GM12801 (cell line): ENCODE measurements around the gene CDC5L.

Experiments used
- CTCF ChIP-seq: IDR thresholded peaks from one replicate; pipeline ENCODE4 v1.5.1; 2011; ENCODE audit warnings: control low read depth; ENCODE audit not compliant: insufficient read length; ENCODE audit errors: extremely low read depth

CDC5L gene

GRCh38 chr6:44473393-44474189 lies 86.1 kb downstream of the CDC5L start:
- no peak for TF ChIP-seq CTCF

- no peak for TF ChIP-seq CTCF
Observed at GRCh38 chr6:44474190-44474631, 86.7 kb downstream of the CDC5L start.

DNA sequence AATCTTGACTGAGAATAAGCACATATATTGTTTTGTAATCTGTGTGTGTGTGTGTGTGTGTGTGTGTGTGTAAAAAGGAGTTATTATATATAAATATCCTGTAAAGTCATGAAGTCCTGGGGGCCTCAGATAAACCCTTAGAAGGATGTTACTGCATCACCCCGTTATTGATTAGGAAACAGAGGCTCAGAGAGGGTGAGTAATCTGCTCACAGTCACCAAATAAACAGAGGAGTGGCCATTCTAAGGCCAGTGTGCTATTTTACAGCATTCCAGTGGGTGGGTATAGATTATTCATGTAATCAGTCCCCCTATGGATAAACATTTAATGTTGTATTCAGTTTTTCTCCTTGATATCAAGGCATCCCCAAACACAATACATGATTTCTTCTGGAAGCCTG lies 87.1 kb downstream of the CDC5L start:
- TF ChIP-seq CTCF, result no peak

DNA sequence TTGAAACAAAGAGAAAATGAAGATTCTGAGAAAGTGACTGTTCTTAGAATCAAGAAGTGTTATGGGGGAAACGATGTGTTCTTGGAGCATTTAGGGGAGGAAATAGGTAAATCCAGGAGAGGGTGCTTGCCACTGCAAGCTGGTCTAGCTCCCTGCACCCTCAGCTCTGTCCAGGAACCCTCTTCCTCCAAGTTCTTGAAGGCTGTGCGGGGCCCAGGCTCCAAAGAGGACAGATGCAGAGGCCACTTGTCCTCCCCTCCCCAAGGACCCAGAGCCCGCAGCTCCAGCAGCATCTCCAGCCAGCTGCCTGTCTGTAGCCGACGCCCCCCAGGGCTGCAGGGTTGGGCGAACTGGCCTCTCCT lies 87.9 kb downstream of the CDC5L start:
- no peak for TF ChIP-seq CTCF

- no peak for TF ChIP-seq CTCF
Observed at GRCh38 chr6:44475779-44476434, 88.4 kb downstream of the CDC5L start.

DNA sequence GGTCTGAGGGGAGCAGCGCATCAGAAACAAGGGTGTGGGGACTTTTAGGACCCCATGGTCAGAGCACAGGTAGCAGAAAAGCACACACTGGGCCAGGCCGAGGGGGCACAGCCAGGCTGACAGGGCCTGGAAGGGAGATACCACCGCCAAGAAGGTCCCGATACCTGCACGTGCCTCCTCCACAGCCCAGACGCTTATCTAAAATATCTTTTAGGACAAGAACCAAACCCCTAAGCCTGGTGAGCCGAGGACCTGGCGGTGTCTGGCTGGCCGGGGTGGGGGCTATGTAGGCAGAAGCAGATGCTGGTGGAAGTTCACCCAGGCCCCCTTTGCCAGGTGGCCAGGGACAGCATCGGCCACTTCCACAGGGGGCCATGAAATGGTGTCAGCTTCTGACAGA lies 89.3 kb downstream of the CDC5L start:
- no peak for TF ChIP-seq CTCF

- no peak for TF ChIP-seq CTCF
Observed at GRCh38 chr6:44477293-44477894, 89.9 kb downstream of the CDC5L start.
